Activated naive CD8-positive, alpha-beta T cell treated with anti-CD3 and anti-CD28 coated beads, Interleukin-2, amount 50 U/mL, for 16 hours (primary cell): Measurements from ENCODE around the gene RAPGEF6.

Experiments used
- DNase-seq: peaks from one replicate; pipeline ENCODE4 v3.0.0-alpha.2; 2020; ENCODE audit warnings: low read depth, low spot score

Gene RAPGEF6

GRCh38 chr5:131541762-131542161 lies 93.3 kb downstream of the RAPGEF6 start:
- DNase-seq = no peak

- no peak for DNase-seq
Observed at GRCh38 chr5:131541071-131541470, 94.0 kb downstream of the RAPGEF6 start.

GRCh38 chr5:131539251-131539650 lies 95.8 kb downstream of the RAPGEF6 start:
- no peak for DNase-seq

- DNase-seq = no peak
Observed at GRCh38 chr5:131538177-131538593, 96.8 kb downstream of the RAPGEF6 start.

- DNase-seq = no peak
Observed at GRCh38 chr5:131536850-131537448, 98.1 kb downstream of the RAPGEF6 start.

- no peak for DNase-seq
Observed at GRCh38 chr5:131536211-131536826, 98.7 kb downstream of the RAPGEF6 start.

GRCh38 chr5:131534974-131535373 lies 100.1 kb downstream of the RAPGEF6 start:
- no peak for DNase-seq

GRCh38 chr5:131533836-131534235 lies 101.2 kb downstream of the RAPGEF6 start:
- no peak for DNase-seq

GRCh38 chr5:131532031-131532640 lies 102.9 kb downstream of the RAPGEF6 start:
- no peak for DNase-seq

GRCh38 chr5:131530706-131531331 lies 104.2 kb downstream of the RAPGEF6 start:
- DNase-seq = no peak

GRCh38 chr5:131528682-131529081 lies 106.3 kb downstream of the RAPGEF6 start:
- no peak for DNase-seq

- DNase-seq = no peak
Observed at GRCh38 chr5:131525805-131526204, 109.2 kb downstream of the RAPGEF6 start.

- no peak for DNase-seq
Observed at GRCh38 chr5:131524431-131524830, 110.6 kb downstream of the RAPGEF6 start.

- DNase-seq = no peak
Observed at GRCh38 chr5:131523500-131524185, 111.4 kb downstream of the RAPGEF6 start.

- DNase-seq = no peak
Observed at GRCh38 chr5:131521252-131521651, 113.8 kb downstream of the RAPGEF6 start.

- no peak for DNase-seq
Observed at GRCh38 chr5:131515348-131515747, 119.7 kb downstream of the RAPGEF6 start.

- no peak for DNase-seq
Observed at GRCh38 chr5:131514316-131515283, 120.4 kb downstream of the RAPGEF6 start.

- no peak for DNase-seq
Observed at GRCh38 chr5:131513780-131514179, 121.2 kb downstream of the RAPGEF6 start.

- DNase-seq = no peak
Observed at GRCh38 chr5:131511934-131512333, 123.1 kb downstream of the RAPGEF6 start.

GRCh38 chr5:131509801-131510200 lies 125.2 kb downstream of the RAPGEF6 start:
- DNase-seq = no peak
